ENCODE measurements around the gene ALMS1. TPM values are rescaled to one million over a fixed set of nuclear protein-coding genes. Genes with fewer than 3 reads are reported as not detected.

ALMS1 gene
- total RNA-seq, 1 experiment from 2014 or later = 19.5 TPM

GRCh38 chr2:73414696-73415095 lies 29.1 kb downstream of the ALMS1 start:
- Histone ChIP-seq H3K9me3 (ENCODE audit: control insufficient read depth, insufficient read depth, low read depth, low read length) (no peaks in the 10 kb centered on the region), H3K4me3 (ENCODE audit: low read depth in 2 of 2, low read length in 2 of 2) (no peak overlapping the region), H3K4me1 (ENCODE audit: control insufficient read depth, insufficient read depth, low read length) (no peaks in the 10 kb centered on the region), H3K27ac (ENCODE audit: low read length) (no peak overlapping the region), H3K27me3 (ENCODE audit: control insufficient read depth, insufficient read depth, low read length) (no peaks in the 10 kb centered on the region), H3K36me3 (ENCODE audit: control insufficient read depth, insufficient read depth, low read length) (no peaks in the 10 kb centered on the region)
- in situ Hi-C loops (cut with HindIII; ENCODE audit: low pct_unique_long_range_greater_than_20kb, low sequenced_read_pairs) = no loop called here
- TF ChIP-seq, protein P1, sequence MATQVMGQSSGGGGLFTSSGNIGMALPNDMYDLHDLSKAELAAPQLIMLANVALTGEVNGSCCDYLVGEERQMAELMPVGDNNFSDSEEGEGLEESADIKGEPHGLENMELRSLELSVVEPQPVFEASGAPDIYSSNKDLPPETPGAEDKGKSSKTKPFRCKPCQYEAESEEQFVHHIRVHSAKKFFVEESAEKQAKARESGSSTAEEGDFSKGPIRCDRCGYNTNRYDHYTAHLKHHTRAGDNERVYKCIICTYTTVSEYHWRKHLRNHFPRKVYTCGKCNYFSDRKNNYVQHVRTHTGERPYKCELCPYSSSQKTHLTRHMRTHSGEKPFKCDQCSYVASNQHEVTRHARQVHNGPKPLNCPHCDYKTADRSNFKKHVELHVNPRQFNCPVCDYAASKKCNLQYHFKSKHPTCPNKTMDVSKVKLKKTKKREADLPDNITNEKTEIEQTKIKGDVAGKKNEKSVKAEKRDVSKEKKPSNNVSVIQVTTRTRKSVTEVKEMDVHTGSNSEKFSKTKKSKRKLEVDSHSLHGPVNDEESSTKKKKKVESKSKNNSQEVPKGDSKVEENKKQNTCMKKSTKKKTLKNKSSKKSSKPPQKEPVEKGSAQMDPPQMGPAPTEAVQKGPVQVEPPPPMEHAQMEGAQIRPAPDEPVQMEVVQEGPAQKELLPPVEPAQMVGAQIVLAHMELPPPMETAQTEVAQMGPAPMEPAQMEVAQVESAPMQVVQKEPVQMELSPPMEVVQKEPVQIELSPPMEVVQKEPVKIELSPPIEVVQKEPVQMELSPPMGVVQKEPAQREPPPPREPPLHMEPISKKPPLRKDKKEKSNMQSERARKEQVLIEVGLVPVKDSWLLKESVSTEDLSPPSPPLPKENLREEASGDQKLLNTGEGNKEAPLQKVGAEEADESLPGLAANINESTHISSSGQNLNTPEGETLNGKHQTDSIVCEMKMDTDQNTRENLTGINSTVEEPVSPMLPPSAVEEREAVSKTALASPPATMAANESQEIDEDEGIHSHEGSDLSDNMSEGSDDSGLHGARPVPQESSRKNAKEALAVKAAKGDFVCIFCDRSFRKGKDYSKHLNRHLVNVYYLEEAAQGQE (IDR thresholded peaks at IDR 0.05; ENCODE audit: insufficient read depth in 1 of 2, low read depth in 2 of 2, low read length in 1 of 2) = no peak
- TF ChIP-seq, protein P2, sequence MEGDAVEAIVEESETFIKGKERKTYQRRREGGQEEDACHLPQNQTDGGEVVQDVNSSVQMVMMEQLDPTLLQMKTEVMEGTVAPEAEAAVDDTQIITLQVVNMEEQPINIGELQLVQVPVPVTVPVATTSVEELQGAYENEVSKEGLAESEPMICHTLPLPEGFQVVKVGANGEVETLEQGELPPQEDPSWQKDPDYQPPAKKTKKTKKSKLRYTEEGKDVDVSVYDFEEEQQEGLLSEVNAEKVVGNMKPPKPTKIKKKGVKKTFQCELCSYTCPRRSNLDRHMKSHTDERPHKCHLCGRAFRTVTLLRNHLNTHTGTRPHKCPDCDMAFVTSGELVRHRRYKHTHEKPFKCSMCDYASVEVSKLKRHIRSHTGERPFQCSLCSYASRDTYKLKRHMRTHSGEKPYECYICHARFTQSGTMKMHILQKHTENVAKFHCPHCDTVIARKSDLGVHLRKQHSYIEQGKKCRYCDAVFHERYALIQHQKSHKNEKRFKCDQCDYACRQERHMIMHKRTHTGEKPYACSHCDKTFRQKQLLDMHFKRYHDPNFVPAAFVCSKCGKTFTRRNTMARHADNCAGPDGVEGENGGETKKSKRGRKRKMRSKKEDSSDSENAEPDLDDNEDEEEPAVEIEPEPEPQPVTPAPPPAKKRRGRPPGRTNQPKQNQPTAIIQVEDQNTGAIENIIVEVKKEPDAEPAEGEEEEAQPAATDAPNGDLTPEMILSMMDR (IDR thresholded peaks at IDR 0.05) = no peak
- TF ChIP-seq POLR2AphosphoS5 (IDR thresholded peaks at IDR 0.05; ENCODE audit: low read depth, low read length) (no peak), TCF7L2 (IDR thresholded peaks at IDR 0.05; ENCODE audit: low read depth, low read length) (no peak), SIN3A (IDR thresholded peaks at IDR 0.05; ENCODE audit: borderline replicate concordance, insufficient read depth, low read depth, low read length) (no peak)
- no peak for DNase-seq (ENCODE audit: low read depth, low spot score)
- BruUV-seq (replicated peaks) = no TSS peak
- ChIA-PET CTCF (no interaction called here), POLR2A (no interaction called here)
- intact Hi-C loops (cut with micrococcal nuclease; ENCODE audit: unreplicated experiment) = no loop called here
- ATAC-seq = no peak

- DNase-seq (ENCODE audit: low read depth, low spot score) = no peak
- CTCF ChIA-PET = no interaction called here
- intact Hi-C loops (cut with micrococcal nuclease; ENCODE audit: unreplicated experiment) (no loop called here), in situ Hi-C loops (cut with HindIII; ENCODE audit: low pct_unique_long_range_greater_than_20kb, low sequenced_read_pairs) (no loop called here)
- Histone ChIP-seq H3K36me3 (ENCODE audit: control insufficient read depth, insufficient read depth, low read length) (no peaks in the 10 kb centered on the region), H3K27me3 (ENCODE audit: control insufficient read depth, insufficient read depth, low read length) (no peaks in the 10 kb centered on the region), H3K4me1 (ENCODE audit: control insufficient read depth, insufficient read depth, low read length) (no peaks in the 10 kb centered on the region), H3K4me3 (ENCODE audit: low read depth in 2 of 2, low read length in 2 of 2) (no peak overlapping the region), H3K9me3 (ENCODE audit: control insufficient read depth, insufficient read depth, low read depth, low read length) (no peaks in the 10 kb centered on the region), H3K27ac (ENCODE audit: low read length) (no peak overlapping the region)
- BruUV-seq (replicated peaks) = no TSS peak
- TF ChIP-seq TCF7L2 (IDR thresholded peaks at IDR 0.05; ENCODE audit: low read depth, low read length) (no peak), POLR2AphosphoS5 (IDR thresholded peaks at IDR 0.05; ENCODE audit: low read depth, low read length) (no peak), SIN3A (IDR thresholded peaks at IDR 0.05; ENCODE audit: borderline replicate concordance, insufficient read depth, low read depth, low read length) (no peak)
- TF ChIP-seq, protein P2 (IDR thresholded peaks at IDR 0.05) = no peak
- TF ChIP-seq, protein P1 (IDR thresholded peaks at IDR 0.05; ENCODE audit: insufficient read depth in 1 of 2, low read depth in 2 of 2, low read length in 1 of 2) = no peak
- ATAC-seq = no peak
- POLR2A ChIA-PET = no interaction called here
Measured at GRCh38 chr2:73415906-73416305, 30.3 kb downstream of the ALMS1 start.

All from Panc1 (cell line).